Caco-2 (cell line): ENCODE results near the gene OSBPL1A. TPM values are rescaled to one million over a fixed set of nuclear protein-coding genes. Genes with fewer than 3 reads are reported as not detected.

Source experiments
- BruUV-seq: library from RNA; stranded (reverse); fragments of 400-500 nt; replicated peaks from 2 replicates; lab custom pipeline; 2021; lab: Mats Ljungman, UMichigan
- CTCF ChIA-PET: fragments of 300-600 bp; sonication (Branson Sonifier 250); formaldehyde crosslinking; loops from one replicate; lab custom pipeline; 2022; ENCODE audit warnings: antibody characterized with exemption; lab: Charles Lee
- POLR2A ChIA-PET: fragments of 300-600 bp; sonication (Branson Sonifier 250); formaldehyde crosslinking; loops from one replicate; lab custom pipeline; 2022; ENCODE audit warnings: antibody characterized with exemption; lab: Charles Lee
- DNase-seq, 2 experiments: peaks; one replicate each; pipeline versions ENCODE4 v3.0.0 to v3.0.0-alpha.2; 2020 to 2022
- H3K27me3 ChIP-seq: replicated peaks from 2 replicates; pipeline ENCODE4 v1.6.0; 2011; ENCODE audit warnings: low read length; ENCODE audit not compliant: control insufficient read depth, insufficient read depth
- H3K36me3 ChIP-seq: 2 replicates; pipeline ENCODE4 v1.5.1; 2011; ENCODE audit warnings: low read length; ENCODE audit not compliant: control insufficient read depth, insufficient read depth
- H3K4me1 ChIP-seq: fragments of 250-450 bp; sonication (Bioruptor Pico); 2 replicates; pipeline ENCODE4 v1.5.1; 2020; ENCODE audit warnings: mild to moderate bottlenecking
- H3K4me3 ChIP-seq: 2 replicates; pipeline ENCODE4 v1.5.1; 2011; ENCODE audit warnings: low read depth, mild to moderate bottlenecking, control low read depth, low read length
- H3K9me3 ChIP-seq: fragments of 250-450 bp; sonication (Bioruptor Pico); 2 replicates; pipeline ENCODE4 v1.5.1; 2020; ENCODE audit warnings: mild to moderate bottlenecking, moderate library complexity
- H3K27ac Mint-ChIP-seq: one replicate; pipeline ENCODE4 v1.8.0; 2022; ENCODE audit warnings: mixed read lengths; ENCODE audit not compliant: unreplicated experiment
- H3K27me3 Mint-ChIP-seq: one replicate; pipeline ENCODE4 v1.8.0; 2022; ENCODE audit warnings: mixed read lengths; ENCODE audit not compliant: insufficient read depth, unreplicated experiment
- H3K36me3 Mint-ChIP-seq: one replicate; pipeline ENCODE4 v1.8.0; 2022; ENCODE audit warnings: mild to moderate bottlenecking, mixed read lengths; ENCODE audit not compliant: insufficient read depth, unreplicated experiment
- H3K4me1 Mint-ChIP-seq: one replicate; pipeline ENCODE4 v1.8.0; 2022; ENCODE audit warnings: low read depth, mixed read lengths; ENCODE audit not compliant: unreplicated experiment
- H3K4me3 Mint-ChIP-seq: one replicate; pipeline ENCODE4 v1.8.0; 2022; ENCODE audit warnings: mild to moderate bottlenecking, moderate library complexity, mixed read lengths; ENCODE audit not compliant: unreplicated experiment
- H3K9me3 Mint-ChIP-seq: one replicate; pipeline ENCODE4 v1.8.0; 2022; ENCODE audit warnings: mixed read lengths; ENCODE audit not compliant: unreplicated experiment
- intact Hi-C: fragments of 100-400 bp; cut with micrococcal nuclease; formaldehyde crosslinking; loops from one replicate; pipeline ENCODE4 v1.10.0; 2022; ENCODE audit not compliant: unreplicated experiment
- total RNA-seq: library from RNA; stranded (reverse); gene quantifications from 2 replicates; pipeline ENCODE4 v1.2.3, GENCODE V29; 2022
- TF ChIP-seq, protein P1 (sequence below), 2 experiments: fragments of 200-600 bp in 1 of 2; IDR thresholded peaks; 1 replicate in 1 of 2; 2 replicates in 1 of 2; pipeline versions ENCODE4 v1.5.1 to v1.8.0; 2011 to 2022; ENCODE audit warnings: antibody characterized with exemption in 1 of 2, control low read depth in 1 of 2, inconsistent platforms in 1 of 2, low read depth in 1 of 2, low read length in 1 of 2, mild to moderate bottlenecking in 1 of 2, moderate library complexity in 1 of 2; ENCODE audit not compliant: insufficient read depth in 1 of 2, severe bottlenecking in 1 of 2, unreplicated experiment in 1 of 2

The OSBPL1A gene
- total RNA-seq, 1 experiment from 2014 or later = 15.7 TPM

DNA sequence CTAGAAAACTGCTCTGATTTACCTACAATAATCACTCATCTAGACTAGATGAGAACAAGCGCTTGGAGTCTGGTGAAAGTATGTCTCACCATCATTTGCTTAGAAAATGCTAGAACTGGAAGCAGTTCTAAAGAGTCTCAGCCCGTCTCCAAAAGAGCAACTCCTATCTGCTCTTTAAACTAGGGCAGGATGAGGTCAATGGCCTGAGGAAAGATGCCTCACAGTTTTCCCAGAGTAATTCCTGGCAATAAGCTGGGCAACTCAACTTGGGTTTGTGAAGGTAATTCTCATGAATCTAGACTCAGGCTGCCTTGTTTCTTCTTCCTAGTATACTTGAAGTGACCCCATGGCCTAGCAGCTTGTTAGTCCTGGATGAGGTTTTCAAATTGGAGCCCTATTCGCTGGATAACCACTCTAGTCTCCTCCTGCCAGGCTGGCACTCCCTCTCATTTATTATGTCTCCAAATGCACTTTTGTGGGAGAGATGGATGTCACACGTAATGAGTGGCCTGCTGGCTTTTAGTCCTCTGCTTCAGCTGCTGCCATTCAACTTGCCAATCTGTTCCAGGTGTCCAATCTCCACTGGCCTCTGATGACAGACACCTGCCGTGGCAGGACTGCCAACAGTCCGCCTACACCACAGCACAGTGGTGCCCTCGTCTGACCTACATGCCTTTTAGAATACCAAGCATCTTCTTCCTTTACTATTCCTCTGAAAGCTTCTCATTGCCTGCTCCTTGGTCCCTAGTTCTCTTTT, 177.9 kb downstream of the OSBPL1A start:
- Mint-ChIP-seq H3K4me1 (peaks cover 5% of the 10 kb centered on the region), H3K4me3 (no peak overlapping the region), H3K9me3 (no peaks in the 10 kb centered on the region), H3K36me3 (no peaks in the 10 kb centered on the region), H3K27me3 (no peaks in the 10 kb centered on the region), H3K27ac (no peak overlapping the region)
- BruUV-seq = no TSS peak
- DNase-seq = no peak
- CTCF ChIA-PET = no interaction called here
- Histone ChIP-seq H3K27me3 (no peaks in the 10 kb centered on the region), H3K36me3 (no peaks in the 10 kb centered on the region; the same call in 1 of the 2 replicates), H3K9me3 (no peaks in the 10 kb centered on the region), H3K4me1 (no peaks in the 10 kb centered on the region), H3K4me3 (no peak overlapping the region)
- TF ChIP-seq, protein P1, sequence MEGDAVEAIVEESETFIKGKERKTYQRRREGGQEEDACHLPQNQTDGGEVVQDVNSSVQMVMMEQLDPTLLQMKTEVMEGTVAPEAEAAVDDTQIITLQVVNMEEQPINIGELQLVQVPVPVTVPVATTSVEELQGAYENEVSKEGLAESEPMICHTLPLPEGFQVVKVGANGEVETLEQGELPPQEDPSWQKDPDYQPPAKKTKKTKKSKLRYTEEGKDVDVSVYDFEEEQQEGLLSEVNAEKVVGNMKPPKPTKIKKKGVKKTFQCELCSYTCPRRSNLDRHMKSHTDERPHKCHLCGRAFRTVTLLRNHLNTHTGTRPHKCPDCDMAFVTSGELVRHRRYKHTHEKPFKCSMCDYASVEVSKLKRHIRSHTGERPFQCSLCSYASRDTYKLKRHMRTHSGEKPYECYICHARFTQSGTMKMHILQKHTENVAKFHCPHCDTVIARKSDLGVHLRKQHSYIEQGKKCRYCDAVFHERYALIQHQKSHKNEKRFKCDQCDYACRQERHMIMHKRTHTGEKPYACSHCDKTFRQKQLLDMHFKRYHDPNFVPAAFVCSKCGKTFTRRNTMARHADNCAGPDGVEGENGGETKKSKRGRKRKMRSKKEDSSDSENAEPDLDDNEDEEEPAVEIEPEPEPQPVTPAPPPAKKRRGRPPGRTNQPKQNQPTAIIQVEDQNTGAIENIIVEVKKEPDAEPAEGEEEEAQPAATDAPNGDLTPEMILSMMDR (IDR thresholded peaks at IDR 0.05; ENCODE audit: insufficient read depth in 1 of 2, low read depth in 1 of 2, low read length in 1 of 2, severe bottlenecking in 1 of 2, unreplicated experiment in 1 of 2) = no peak
- POLR2A ChIA-PET = no interaction called here
- intact Hi-C loops = no loop called here

DNA sequence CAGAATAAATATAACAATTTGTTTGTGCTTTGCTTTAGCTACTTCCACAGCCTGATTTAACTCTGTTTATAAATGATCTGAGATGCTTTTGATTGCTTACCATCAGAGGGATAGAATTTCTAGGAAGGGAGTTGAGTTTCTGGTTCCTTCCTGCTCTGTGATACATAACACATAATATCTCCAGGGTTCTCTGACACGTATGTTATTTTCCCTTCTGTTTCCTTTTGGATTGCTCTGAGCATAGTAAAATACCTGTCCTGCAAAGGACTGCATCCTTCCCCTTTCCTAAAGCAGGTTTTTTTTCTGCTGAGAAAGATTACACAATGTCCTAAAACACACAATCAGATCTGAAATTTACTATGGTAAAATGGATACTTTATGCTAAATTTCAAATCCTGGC, 182.7 kb downstream of the OSBPL1A start:
- CTCF ChIA-PET = no interaction called here
- H3K9me3 Mint-ChIP-seq = no peaks in the 10 kb centered on the region
- H3K4me1 Mint-ChIP-seq = peaks cover 5% of the 10 kb centered on the region
- TF ChIP-seq, protein P1 (IDR thresholded peaks at IDR 0.05; ENCODE audit: insufficient read depth in 1 of 2, low read depth in 1 of 2, low read length in 1 of 2, severe bottlenecking in 1 of 2, unreplicated experiment in 1 of 2) = no peak
- POLR2A ChIA-PET = no interaction called here
- no peak overlapping the region for H3K4me3 ChIP-seq
- H3K36me3 Mint-ChIP-seq = no peaks in the 10 kb centered on the region
- H3K9me3 ChIP-seq = no peaks in the 10 kb centered on the region
- H3K4me1 ChIP-seq = no peaks in the 10 kb centered on the region
- no peak for DNase-seq
- no peaks in the 10 kb centered on the region for H3K27me3 Mint-ChIP-seq
- no TSS peak for BruUV-seq
- no peaks in the 10 kb centered on the region for H3K27me3 ChIP-seq
- H3K36me3 ChIP-seq = no peaks in the 10 kb centered on the region; the same call in 1 of the 2 replicates
- H3K4me3 Mint-ChIP-seq = no peak overlapping the region
- intact Hi-C loops = no loop called here
- no peak overlapping the region for H3K27ac Mint-ChIP-seq

DNA sequence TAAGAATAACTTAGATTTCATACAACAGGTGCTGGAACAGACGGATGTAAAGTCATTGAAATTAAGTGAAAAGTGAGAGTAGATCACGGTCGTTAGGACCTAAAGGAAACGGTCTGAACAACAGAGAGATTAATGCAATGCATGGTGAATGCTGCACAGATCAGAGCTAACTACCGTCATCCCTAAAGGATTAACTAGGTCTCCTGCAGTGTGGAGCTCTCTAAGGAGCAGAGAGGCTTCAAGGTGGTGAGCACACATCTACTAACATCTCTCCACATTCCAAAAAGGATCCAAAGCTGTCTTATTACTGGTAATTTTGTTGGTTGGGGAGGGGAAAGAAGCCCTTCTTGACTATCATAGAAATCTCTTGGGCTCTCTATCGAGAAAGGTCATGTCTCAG, 183.5 kb downstream of the OSBPL1A start:
- Mint-ChIP-seq H3K36me3 (no peaks in the 10 kb centered on the region), H3K9me3 (no peaks in the 10 kb centered on the region), H3K4me3 (no peak overlapping the region), H3K4me1 (peaks cover 5% of the 10 kb centered on the region), H3K27me3 (no peaks in the 10 kb centered on the region), H3K27ac (no peak overlapping the region)
- H3K36me3 ChIP-seq = no peaks in the 10 kb centered on the region
- ChIA-PET POLR2A (no interaction called here), CTCF (no interaction called here)
- no peak overlapping the region for H3K4me3 ChIP-seq
- no TSS peak for BruUV-seq
- DNase-seq = no peak
- H3K4me1 ChIP-seq = no peaks in the 10 kb centered on the region
- intact Hi-C loops = no loop called here
- H3K27me3 ChIP-seq = no peaks in the 10 kb centered on the region
- no peaks in the 10 kb centered on the region for H3K9me3 ChIP-seq
- TF ChIP-seq, protein P1 (IDR thresholded peaks at IDR 0.05; ENCODE audit: insufficient read depth in 1 of 2, low read depth in 1 of 2, low read length in 1 of 2, severe bottlenecking in 1 of 2, unreplicated experiment in 1 of 2) = no peak
